ENCODE results near the gene MGMT.
"Not testable (repeated sequence)": the region's sequence is repeated elsewhere in the genome, so short reads cannot be mapped to it uniquely, and the experiment has no call there.

MGMT gene

GRCh38 chr10:129466703-129467358 is at the start of gene MGMT:
MGMT (plus strand) TSS chr10:129467241.
- DNase-seq: peak; percentile 98

- no peak for DNase-seq
Observed at GRCh38 chr10:129417870-129418269, 49.2 kb upstream of the MGMT start.

- no peak for DNase-seq
Observed at GRCh38 chr10:129418496-129419225, 48.4 kb upstream of the MGMT start.

- DNase-seq: no peak
Observed at GRCh38 chr10:129419397-129419796, 47.6 kb upstream of the MGMT start.

- no peak for DNase-seq
Observed at GRCh38 chr10:129421399-129422010, 45.5 kb upstream of the MGMT start.

GRCh38 chr10:129424978-129425377 is 42.1 kb upstream of the MGMT start:
- DNase-seq: no peak

GRCh38 chr10:129426606-129427005 is 40.4 kb upstream of the MGMT start:
- no peak for DNase-seq

- DNase-seq: no peak
Observed at GRCh38 chr10:129433266-129433665, 33.8 kb upstream of the MGMT start.

GRCh38 chr10:129435724-129436123 is 31.3 kb upstream of the MGMT start:
- not testable (repeated sequence) for DNase-seq

GRCh38 chr10:129438024-129438423 is 29.0 kb upstream of the MGMT start:
- no peak for DNase-seq

GRCh38 chr10:129440247-129440646 is 26.8 kb upstream of the MGMT start:
- DNase-seq: no peak

GRCh38 chr10:129440722-129441316 is 26.2 kb upstream of the MGMT start:
- no peak for DNase-seq

GRCh38 chr10:129441372-129442009 is 25.6 kb upstream of the MGMT start:
- no peak for DNase-seq

GRCh38 chr10:129442866-129443265 is 24.2 kb upstream of the MGMT start:
- no peak for DNase-seq

- no peak for DNase-seq
Observed at GRCh38 chr10:129444359-129444758, 22.7 kb upstream of the MGMT start.

- no peak for DNase-seq
Observed at GRCh38 chr10:129445436-129446182, 21.4 kb upstream of the MGMT start.

GRCh38 chr10:129446183-129446581 is 20.9 kb upstream of the MGMT start:
- DNase-seq: no peak

GRCh38 chr10:129447486-129447885 is 19.6 kb upstream of the MGMT start:
- DNase-seq: no peak

GRCh38 chr10:129448086-129448485 is 19.0 kb upstream of the MGMT start:
- DNase-seq: no peak

GRCh38 chr10:129448539-129448938 is 18.5 kb upstream of the MGMT start:
- DNase-seq: no peak

- no peak for DNase-seq
Observed at GRCh38 chr10:129449893-129450292, 17.1 kb upstream of the MGMT start.

GRCh38 chr10:129450391-129450790 is 16.6 kb upstream of the MGMT start:
- DNase-seq: no peak

- DNase-seq: no peak
Observed at GRCh38 chr10:129455625-129456024, 11.4 kb upstream of the MGMT start.
